NCI-H510A treated with DMSO at 0.1 percent for 48 hours (cell line): ENCODE results near the gene SPNS1.
"Not testable (repeated sequence)": the region's sequence is repeated elsewhere in the genome, so short reads cannot be mapped to it uniquely, and the experiment has no call there.

Source experiments
- DNase-seq: peaks from one replicate; lab custom pipeline; 2025; lab: John Stamatoyannopoulos, UW

The SPNS1 gene

GRCh38 chr16:28958836-28959235 is 15.7 kb upstream of the SPNS1 start:
- no peak for DNase-seq

GRCh38 chr16:28964072-28964471 is 10.5 kb upstream of the SPNS1 start:
- no peak for DNase-seq

DNA sequence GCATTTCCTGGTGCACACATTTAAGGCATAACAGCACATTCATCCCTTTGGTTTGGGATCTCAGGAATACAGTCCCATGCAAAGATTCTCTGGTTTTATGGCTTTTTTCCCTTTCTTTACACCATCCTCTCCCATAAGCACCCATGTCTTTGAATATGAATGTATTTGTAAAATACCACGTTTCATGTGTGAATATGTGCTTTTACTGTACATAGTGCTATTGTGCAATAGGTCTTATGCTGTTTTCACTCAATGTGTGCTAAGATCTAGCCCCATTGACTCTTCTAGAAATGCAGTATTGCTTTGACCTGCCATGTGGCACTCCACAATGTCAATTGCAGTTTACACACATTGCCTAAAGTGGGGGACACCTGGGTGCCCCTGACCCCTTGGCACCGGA is 10.1 kb upstream of the SPNS1 start:
- no peak for DNase-seq

- DNase-seq, result no peak
These were observed 7.4 kb upstream of the SPNS1 start for GRCh38 chr16:28967156-28967555.

DNA sequence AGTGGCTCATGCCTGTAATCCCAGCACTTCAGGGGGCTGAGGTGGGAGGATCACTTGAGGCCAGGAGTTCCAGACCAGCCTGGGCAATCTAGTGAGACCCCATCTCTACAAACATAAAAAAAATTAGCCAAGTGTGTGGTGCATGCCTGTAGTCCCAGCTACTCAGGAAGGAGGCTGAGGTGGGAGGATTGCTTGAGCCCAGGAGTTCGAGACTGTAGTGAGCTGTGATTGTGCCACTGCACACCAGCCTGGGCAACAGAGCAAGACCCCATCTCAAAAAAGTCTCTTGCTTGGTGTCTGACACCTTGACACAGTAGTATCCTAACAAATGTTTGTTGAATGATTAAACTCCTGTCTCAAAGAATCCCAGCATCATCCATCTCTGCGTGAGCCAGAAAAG is 4.9 kb upstream of the SPNS1 start:
- DNase-seq, result not testable (repeated sequence)

GRCh38 chr16:28974007-28974436 is 556 bp upstream of the SPNS1 start:
- DNase-seq, result peak; percentile 86

- no peak for DNase-seq
These were observed 601 bp downstream of the SPNS1 start for GRCh38 chr16:28975158-28975599.

DNA sequence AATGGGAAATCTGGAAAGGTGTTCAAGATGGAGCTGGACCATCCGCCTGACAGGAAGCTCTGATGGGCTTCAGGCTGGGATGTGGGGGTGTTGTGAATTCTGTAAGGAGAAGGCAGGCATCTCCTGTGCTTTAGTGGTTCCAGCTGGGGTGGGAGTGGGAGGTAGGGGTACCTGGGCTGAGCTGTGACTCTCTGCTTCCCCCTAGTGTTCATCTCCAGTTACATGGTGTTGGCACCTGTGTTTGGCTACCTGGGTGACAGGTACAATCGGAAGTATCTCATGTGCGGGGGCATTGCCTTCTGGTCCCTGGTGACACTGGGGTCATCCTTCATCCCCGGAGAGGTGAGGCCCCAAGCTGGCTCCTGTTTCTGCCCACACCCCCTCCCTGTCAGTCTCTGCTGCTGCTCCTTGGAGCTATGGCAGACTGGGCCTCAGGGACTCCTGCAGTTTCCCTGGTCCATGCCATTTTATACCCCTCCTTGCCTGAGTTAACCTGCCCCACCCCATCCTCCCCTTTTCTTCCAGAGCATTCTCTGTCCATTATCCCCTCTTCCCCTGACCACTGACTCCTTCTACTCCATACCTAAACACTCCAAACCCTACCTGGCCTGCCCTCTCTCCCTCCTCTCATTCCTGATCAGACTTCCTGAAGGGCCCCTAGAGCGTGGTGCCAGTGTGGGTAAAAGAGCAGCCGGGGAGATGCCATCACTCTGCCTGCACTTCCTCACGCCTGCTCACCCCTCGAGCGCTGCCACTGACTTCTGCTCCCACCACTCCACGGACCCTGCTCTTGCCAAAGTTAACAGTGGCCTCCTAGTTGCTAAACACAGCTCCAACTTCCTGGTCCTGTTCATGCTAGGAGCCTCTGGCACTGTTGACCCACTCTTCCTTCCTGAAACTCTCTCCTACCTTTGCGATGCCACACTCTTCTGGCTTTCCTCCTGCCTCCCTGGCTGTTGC is 3.4 kb downstream of the SPNS1 start:
- peak; percentile 73 for DNase-seq

DNA sequence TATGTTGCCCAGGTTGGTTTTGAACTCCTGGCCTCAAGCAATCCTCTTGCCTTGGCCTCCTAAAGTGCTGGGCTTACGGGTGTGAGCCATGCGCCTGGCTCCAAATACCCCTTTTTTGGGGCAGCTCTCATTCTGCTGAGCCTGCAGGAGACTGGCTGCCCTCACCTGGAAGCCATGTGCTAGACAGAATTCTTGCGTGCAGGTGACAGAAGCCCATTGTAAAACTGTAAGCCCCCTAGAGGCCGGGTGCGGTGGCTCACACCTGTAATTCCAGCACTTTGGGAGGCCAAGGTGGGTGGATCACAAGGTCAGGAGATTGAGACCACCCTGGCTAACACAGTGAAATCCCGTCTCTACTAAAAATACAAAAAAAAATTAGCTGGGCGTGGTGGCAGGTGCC is 5.8 kb downstream of the SPNS1 start:
- not testable (repeated sequence) for DNase-seq

GRCh38 chr16:28980929-28981328 is 6.4 kb downstream of the SPNS1 start:
- no peak for DNase-seq

GRCh38 chr16:28981517-28981916 is 6.9 kb downstream of the SPNS1 start:
- DNase-seq, result no peak

DNA sequence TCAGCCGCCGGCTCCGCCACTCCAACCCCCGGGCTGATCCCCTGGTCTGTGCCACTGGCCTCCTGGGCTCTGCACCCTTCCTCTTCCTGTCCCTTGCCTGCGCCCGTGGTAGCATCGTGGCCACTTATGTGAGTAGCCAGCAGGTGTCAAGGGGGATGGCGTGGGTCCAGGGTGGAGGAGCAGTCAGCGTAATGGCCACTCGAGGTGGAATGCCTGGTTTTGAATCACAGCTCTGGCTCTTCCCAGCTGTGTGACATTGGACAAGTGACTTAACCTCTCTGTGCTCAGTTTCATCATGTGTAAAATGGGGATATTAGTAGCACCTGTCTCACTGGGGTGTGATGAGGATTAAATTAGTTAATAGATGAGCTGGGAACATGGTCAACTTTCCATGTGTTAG is 7.8 kb downstream of the SPNS1 start:
- no peak for DNase-seq

GRCh38 chr16:28982949-28983348 is 8.4 kb downstream of the SPNS1 start:
- no peak for DNase-seq

DNA sequence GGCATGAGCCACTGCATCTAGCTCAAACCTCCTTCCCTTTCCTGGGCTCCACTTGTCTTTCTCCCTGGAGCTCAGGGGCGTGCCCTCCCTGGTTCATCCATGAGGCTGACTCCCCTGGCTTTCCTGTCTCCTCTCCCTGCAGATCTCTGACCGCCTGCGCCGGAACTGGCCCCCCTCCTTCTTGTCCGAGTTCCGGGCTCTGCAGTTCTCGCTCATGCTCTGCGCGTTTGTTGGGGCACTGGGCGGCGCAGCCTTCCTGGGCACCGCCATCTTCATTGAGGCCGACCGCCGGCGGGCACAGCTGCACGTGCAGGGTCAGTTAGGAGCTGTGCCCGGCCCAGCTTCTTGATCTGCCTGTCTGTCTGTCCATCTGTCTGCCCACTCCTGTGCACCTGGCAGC is 9.1 kb downstream of the SPNS1 start:
- DNase-seq, result peak; percentile 98

DNA sequence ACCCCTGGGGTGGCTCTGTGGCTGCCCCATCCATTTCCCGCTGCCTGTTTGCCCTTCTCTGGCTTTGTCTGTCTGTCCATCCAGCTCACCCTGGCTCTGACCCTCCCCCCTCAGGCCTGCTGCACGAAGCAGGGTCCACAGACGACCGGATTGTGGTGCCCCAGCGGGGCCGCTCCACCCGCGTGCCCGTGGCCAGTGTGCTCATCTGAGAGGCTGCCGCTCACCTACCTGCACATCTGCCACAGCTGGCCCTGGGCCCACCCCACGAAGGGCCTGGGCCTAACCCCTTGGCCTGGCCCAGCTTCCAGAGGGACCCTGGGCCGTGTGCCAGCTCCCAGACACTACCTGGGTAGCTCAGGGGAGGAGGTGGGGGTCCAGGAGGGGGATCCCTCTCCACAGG is 9.5 kb downstream of the SPNS1 start:
- DNase-seq, result no peak

GRCh38 chr16:28984619-28985135 is 10.1 kb downstream of the SPNS1 start, which contains the start of gene LAT:
TSS of gene LAT (plus strand) at chr16:28985052. CDS start at chr16:28985418, 366 bp downstream.
- DNase-seq, result peak; percentile 95

- DNase-seq, result no peak
These were observed 10.8 kb downstream of the SPNS1 start for GRCh38 chr16:28985211-28986041.

DNA sequence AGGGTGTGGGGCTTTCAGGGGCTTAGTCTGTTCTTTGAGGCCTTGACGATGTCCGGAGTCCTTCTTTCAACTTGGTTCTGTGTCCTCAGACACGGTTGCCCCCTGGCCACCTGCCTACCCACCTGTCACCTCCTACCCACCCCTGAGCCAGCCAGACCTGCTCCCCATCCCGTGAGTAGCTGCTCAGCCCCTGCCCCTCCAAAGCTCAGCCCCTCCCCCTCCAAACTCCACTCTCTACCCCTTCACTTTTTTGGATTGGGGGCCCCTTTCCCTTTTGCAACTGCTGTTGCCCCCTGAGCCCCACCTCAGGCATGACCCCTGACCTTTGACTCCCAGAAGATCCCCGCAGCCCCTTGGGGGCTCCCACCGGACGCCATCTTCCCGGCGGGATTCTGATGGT is 11.5 kb downstream of the SPNS1 start:
- DNase-seq, result no peak

DNA sequence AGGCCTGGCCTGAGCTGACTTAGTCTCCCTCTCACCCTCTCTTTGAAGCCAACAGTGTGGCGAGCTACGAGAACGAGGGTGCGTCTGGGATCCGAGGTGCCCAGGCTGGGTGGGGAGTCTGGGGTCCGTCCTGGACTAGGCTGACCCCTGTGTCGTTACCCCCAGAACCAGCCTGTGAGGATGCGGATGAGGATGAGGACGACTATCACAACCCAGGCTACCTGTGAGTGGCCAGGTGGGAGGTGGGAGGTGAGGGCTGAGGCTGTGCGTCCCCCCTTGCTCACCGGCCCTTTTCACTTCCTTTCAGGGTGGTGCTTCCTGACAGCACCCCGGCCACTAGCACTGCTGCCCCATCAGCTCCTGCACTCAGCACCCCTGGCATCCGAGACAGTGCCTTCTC is 11.9 kb downstream of the SPNS1 start:
- no peak for DNase-seq

DNA sequence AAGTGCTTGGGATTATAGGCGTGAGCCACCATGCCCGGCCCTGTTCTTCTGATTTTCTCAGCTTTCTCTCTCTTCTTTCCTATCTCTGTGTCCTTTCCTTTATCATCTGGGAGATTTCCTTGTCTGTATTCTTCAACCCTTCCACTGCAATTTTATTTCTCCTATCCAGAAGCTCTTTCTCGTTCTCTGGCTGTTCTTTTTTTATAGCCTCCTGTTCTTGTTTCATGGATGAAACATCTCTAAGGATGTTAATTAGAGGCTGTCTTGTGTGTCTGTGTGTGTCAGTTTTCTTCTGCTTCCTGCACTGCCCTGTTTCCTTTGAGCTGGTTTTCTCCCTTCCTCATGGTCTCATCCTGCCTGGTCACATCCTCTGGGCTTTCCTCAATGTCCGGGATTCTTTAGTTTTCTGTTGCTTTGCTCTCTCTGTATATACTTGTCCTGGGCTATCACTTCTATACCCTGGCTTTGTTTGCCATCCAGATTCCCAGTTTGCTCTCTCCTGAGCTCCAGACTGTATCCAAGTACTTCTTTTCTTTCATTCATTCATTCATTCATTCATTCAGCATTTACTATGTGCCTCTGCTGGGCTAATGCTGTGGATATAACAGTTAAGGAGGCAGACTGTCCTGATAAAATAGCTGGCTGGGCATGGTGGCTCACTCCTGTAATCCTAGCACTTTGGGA is 12.7 kb downstream of the SPNS1 start:
- no peak for DNase-seq

DNA sequence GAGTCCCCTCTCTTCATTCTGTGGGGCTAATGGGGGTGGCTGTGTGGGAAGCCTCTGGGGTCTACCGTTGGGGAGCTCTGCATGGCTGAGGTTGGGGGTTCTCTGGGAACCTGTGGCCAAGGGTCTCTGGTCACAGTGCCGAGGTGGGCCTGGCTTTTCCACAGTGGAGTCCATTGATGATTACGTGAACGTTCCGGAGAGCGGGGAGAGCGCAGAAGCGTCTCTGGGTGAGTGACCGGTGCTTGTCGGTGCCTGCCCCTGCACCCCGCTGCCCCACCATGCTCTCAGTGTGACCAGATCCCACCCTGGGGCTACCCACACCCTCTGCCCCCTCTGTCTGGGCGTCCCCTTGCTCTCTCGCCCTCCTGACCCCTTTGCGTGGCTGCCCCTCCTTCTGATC is 14.8 kb downstream of the SPNS1 start:
- DNase-seq, result no peak
